Endometrium (tissue), 2 donors: ENCODE results near the gene CRB1.
A peak's percentile ranks its signal among the peaks of the same experiment; 100 is the strongest.

Experiments used
- FAIRE-seq: peaks from 2 replicates; lab custom pipeline; 2012; peaks lifted over from hg19 to GRCh38; lab: Jason Lieb, UNC
- donor health status: control.
- donor health status: control.

The CRB1 gene

DNA sequence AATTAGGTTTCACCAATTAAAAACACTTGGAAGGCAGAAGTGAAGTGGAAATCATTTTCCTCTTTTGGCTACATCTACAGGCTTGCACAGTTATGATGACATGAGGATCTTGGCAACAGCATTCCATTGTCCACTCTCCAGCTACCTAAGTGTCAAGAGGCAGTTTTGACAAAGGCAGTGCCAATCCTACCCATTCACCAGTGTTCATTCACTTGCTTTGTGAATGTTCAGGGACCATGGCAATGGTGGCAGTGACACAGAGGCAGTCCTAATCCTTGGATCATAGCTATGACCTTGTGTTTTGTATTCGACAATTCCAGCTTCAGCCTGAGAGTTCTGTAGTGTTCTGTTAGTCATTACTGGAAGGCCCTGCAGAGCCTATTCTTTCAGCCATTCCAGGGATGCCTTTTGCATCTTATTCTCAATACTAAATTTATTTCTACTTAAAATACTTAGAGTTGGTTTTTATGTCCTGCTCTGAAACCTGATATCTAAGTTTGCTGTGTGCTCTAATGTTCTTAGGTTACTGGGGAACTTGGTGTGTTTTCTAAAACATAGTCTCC is 36.7 kb downstream of the CRB1 start:
- no peak for FAIRE-seq

DNA sequence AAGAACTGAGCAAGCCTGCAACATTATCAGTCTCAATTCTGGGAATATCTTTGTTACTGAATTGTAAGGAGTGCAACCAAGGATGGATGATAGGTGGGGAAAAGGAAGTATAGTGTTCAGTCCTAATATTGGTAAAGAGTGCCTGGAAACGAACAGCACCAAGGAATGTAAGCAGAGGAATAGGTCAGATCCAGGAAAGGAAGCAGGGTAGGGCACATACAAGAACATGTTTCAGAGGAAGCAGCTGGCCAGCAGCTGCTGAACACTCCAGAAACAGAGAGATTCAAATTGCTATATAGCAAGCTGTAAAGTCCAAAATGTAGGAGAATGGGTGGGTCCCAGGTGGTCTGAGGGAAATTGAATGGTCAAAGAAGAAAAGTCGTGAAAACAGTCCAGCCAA is 37.9 kb downstream of the CRB1 start:
- no peak for FAIRE-seq

DNA sequence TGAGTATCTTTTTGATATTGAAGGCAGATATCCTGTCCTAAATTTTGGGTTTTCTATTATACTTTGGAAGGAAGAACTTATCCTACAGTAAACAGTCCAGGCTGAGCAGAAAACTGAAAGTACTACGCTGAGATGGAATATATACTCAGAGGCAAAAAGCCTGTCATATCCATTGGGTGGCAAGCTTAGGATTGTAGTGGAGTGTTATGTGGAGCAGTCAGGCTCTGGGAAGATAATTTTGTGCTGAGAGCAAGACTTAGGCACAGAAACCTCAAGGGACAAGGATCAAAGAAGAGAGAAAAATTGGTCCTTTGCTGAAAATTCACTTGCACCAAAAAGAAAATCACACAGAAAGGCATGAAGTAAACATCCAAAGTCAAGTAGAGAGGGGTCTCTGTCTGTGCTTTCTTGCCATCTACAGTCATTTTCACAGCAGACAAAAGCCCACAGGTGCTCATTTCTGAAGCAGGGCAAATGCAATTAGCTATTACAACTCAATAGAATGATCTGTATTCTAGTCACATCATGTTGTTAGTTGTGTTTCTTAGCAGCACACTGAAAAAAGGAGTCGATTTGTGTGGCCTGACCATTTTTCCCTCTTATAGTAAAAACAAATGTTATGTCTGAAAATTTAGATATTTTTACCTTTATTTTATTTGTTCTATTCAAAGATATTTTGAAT is 38.5 kb downstream of the CRB1 start:
- no peak for FAIRE-seq

DNA sequence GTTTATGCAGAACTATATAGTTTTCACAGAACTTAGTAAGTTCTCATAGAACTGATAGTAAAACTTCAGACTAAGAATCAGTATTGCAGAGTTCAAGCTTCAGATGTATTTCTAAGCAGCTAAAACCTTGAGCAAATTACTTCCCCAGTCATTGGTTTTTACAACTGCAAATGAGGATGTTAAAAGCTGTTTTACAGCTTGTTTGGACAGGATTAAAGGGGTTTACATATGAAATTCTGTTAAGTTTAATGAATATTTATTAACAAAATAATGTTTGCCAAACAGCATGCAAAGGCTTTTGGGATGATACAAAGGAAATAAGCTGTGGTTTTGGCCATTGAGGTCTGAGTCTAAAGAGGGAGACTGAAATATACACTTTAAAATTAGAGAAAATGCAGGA is 39.1 kb downstream of the CRB1 start:
- FAIRE-seq = peak; percentile 45

DNA sequence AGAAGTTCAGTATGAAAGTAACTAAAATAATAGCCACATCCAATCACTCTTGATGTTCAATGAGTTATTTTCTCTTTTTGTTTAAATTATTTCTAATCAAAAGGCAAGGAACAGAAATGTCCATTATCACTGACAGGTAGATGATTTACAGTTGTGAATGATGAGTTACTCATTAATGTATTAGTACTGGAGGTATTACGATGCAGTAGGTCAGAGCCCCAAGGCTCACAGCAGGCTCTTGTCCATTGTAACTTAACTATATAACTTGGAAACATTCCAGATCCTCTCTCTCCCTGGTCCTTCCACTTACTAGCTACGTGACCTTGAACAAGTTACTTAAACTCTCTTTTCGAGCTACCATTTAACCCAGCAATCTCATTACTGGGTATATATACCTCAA is 39.5 kb downstream of the CRB1 start:
- no peak for FAIRE-seq

DNA sequence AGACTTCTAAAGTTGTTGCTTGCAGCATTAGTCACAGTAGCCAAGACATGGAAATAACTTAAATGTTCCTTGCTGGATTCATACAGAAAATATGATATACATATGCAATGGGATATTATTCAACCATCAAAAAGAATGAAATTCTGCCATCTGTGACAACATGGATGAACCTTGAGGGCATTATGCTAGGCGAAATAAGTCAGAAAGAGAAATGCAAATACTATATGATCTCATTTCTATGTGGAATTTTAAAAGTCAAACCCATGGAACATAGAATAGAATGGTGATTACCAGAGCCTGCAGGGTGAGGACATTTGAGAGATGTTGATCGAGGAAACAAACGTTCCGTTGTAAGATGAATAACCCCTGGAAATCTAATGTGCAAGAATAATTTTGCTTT is 43.0 kb downstream of the CRB1 start:
- FAIRE-seq = no peak

DNA sequence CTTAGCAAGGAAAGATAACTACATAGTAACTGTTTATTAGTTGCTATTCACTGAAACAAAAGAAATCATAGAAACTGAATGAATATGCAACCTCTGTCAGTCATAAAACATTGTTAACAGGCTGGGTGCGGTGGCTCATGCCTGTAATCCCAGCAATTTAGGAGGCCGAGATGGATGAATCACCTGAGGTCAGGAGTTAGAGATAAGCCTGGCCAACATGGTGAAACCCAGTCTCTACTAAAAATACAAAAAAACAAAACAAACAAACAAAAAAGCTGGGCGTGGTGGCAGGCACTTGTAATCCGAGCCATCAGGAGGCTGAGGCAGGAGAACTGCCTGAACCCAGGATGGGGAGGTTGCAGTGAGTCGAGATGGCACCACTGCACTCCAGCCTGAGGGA is 44.1 kb downstream of the CRB1 start:
- no peak for FAIRE-seq

DNA sequence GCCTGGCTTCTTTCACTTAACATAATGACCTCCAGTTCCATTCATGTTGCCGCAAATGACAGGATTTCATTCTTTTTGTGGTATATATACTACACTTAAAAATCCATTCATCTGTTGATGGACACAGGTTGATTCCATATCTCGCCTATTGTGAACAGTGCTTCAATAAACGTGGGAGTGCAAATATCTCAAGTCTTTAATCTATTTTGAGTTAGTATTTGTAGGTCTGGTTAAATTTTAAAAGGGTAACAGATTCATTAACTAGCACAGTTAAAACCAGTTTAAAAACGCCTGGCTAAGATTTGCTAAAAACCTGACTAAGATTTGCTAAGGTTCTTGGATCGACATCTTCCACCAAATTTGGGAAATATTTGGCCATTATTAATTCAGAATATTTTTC is 45.7 kb downstream of the CRB1 start:
- FAIRE-seq = no peak

DNA sequence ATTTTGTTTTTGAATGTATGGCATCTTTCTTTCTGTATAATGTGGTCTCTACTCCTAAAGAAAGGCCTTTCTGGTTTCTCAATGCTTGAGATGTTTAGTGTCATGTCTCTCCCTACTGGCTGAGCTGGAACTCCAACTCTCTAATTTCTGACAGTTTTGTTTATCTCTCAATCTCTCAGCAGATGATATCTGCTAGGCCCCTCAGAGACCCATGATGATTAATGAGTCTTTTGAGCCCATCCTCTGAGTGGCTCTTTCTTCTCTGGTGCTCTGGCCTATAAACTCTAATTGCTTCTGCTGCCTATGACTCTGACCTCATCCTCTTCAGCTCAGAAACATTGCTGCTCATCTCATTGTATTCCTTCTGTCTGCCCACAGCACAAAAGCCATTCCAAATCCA is 46.6 kb downstream of the CRB1 start:
- FAIRE-seq = no peak

DNA sequence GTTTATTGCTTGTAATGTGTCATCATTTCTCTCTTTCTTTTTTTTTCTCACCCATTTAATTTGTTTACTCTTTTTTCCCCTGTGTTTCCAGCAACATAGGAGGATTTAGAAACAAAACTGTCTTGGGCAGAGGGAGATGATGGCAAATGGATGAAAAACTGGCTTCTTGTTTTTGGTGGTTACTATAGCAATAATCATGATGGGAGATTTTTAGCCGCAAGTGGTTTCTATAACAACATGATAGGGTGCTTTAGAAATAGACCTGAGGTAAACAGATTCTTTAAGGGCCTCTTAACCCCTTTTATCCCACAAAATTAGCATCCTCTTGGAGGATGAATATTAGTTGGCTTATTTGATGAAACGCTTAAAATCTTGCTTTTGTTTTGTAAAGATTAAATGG is 51.6 kb downstream of the CRB1 start:
- FAIRE-seq = no peak

DNA sequence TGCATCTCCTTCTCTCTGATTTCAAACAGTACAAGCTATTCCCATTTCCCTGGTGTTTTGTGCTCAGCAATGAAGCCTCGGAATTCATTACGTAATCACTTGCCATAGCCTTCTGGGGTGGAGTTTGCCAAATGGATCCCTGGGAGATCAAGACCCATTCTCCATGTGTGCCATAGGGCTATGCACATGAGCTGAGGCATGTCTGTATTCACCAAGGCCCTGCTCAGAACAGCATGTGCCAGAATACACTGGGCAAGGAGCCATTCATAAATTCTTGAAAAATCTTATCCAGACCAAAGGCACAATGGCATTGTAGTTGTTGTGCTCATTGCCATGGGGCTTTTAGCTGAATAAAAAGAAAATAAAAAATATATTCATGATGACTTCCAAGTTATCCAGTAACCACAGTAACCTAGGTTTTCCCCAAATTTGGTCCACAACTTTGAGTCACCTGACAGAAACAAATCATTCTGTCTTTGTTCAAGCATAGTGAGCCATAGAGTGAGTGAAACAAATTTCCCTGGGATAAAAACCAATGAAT is 53.0 kb downstream of the CRB1 start:
- no peak for FAIRE-seq

DNA sequence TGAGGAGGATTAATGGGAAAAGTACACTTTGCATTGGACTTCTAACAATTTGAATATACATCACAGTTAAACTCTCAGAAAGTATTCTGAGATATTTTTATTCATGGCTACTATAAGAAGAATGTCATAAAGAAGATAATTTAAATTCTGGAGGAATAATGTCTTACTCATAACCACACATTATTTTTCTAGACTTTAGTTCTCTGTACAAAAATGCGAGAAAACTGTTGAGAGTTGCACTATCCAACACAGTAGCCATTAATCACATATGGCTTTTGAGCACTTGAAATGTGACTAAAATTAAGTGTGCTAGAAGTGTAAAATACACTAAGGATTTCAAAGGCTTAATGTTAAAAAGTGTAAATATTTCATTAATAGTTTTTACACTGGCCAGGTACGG is 53.8 kb downstream of the CRB1 start:
- no peak for FAIRE-seq

DNA sequence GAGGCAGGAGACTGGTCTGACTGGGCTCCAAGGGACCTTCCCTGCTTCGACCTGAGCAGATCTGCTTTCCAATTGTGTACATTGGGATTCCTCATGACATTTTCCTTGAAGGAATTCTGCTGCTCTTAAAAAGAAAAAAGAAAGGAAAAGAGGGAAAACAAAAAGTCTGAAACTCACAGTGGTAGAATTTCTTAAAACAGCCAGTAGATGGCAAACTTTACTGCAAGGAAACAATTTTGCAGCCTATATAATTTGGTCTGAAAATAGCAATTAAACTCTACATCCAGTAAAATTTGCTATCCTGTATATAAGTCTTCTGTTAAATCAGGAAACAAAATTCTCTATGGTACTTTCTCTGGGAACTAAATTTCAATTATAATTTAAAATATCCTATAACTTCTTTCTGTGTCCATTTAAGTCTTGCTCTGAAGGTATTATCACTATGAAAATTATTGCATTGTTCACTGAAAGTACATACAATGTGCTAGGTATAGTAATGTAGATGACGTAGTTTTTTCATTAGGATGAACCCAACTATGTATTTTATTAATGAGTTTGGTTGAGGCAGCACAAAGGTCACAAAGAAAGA is 59.8 kb downstream of the CRB1 start:
- peak; percentile 82 for FAIRE-seq

DNA sequence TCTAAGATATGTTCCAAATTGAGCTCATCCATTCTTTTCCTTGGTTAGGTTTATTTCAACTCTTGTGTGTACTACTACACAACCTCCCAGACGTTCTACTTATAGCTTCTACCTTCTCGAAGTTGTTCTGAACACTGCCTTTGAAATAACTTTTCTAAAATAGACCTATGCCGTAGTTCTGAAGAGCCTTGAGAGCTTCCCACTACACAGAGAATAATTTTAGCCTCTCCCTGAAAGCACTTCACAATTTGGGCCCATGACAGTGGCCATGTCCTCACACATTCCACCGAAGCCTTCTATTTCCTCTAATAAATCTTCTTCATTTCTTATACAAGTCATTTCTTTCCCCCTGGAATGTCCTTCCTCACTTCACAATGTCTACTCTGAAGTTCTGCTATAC is 62.2 kb downstream of the CRB1 start:
- FAIRE-seq = no peak

DNA sequence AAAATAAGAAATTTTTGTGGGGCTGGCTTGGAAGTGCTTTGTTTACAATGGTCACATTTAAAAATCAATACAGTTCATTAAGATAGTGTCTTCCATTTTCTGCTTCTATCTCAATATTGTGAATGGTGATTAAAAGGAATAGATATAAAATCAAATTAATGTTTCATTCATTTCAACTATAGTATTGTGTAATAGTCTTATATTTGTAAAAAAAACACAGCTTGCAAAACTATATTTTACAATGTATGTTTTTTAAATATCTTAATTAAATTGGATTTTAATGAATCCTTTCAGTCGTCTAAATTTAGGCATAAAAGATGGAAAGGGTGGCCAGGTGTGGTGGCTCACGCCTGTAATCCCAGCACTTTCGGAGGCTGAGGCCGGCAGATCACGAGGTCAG is 63.5 kb downstream of the CRB1 start:
- FAIRE-seq = no peak

DNA sequence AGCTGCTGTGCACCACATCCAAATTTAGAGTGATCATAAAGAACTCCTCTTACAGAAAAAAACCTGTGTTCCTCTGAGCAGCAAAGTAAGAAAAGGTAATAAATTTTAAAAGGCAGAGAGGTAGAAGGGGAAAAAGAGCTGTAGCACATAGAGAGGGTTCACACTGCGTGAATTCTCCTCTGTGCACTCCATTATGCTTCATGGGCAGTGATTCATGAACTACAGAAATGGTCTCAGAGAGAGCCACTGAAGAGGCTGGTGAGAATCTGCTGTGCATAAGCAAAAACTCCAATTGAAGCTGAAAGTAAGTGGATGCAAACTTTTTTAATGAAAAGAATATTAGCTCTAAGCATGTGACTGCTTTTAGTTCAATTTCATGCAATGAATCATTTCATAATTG is 65.0 kb downstream of the CRB1 start:
- no peak for FAIRE-seq

DNA sequence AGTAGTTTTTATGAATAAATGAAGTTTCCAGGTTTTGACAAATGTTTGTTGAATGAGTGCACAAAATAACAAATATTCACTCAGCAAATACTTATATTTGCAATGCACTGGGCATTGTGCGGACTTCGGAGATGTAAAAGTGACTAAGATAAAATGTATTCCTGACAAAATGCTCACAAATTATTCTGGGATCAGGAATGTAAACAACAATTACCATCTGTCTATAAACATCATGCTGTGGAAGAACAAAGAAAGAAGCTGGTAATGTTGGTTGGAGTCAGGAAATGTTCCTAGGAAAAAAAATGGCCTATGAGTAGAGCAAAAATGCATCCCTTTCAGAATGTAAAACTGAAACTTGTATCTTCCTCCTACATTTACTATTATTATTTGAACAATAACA is 68.5 kb downstream of the CRB1 start:
- FAIRE-seq = no peak

DNA sequence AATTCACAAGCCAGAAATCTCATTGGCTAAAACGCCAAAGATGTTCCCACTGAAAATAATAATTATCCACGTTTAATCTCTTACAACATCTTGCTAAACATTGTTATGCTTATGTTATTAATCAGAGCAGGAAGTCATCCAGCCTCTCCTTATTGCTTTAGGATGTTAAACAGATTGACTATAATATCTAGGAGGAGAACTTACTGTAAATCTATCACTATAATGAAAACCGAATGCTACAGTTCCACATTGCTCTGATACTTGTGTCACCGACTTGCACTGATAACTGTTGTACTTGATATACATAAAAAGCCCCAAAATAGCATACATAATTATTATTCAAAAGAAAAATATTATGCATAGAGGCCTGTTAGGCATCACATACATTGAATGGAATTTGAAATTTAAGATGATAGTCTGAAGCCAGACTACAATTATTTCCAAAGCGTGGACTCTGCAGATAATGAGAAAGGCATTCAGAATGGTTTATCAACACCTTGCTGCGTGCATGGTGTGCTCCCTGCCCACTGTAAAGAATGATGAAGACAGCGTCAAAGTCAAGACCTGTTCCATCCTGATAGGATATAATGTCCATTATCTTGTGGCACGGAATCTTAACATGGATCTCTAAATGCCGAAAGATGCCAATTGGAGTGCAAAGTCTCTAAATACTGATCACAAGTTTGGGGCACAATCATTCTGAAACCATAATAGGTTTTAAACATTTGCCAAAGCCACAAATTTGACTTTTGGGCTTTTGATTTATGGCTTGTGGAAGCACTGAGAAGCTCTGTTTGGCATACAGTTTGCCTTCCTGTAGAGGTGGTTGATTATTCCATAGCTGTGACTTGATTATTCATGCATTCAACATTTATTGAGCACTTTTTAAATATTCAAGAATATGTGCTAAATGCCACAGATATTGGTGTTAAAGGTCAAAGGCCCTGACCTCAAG is 71.3 kb downstream of the CRB1 start:
- no peak for FAIRE-seq

DNA sequence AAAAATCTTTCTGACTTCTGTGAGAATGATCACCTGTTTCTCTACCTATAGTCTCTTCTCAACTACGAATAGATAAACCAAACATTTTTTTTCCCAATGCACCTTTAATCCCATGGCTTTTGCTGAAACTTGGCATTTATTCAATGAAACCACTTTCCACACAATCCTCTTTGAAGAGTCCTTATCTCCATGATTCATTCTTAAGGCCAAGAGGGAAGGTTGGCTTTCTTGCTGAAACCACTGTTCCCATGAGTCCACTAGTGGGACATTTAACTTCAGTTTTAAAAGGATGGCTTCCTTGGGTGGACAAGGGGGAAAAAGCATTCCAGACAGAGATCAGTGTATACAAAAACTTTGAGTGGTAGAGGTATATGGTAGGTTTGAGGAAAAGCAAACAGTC is 73.6 kb downstream of the CRB1 start:
- FAIRE-seq = no peak

DNA sequence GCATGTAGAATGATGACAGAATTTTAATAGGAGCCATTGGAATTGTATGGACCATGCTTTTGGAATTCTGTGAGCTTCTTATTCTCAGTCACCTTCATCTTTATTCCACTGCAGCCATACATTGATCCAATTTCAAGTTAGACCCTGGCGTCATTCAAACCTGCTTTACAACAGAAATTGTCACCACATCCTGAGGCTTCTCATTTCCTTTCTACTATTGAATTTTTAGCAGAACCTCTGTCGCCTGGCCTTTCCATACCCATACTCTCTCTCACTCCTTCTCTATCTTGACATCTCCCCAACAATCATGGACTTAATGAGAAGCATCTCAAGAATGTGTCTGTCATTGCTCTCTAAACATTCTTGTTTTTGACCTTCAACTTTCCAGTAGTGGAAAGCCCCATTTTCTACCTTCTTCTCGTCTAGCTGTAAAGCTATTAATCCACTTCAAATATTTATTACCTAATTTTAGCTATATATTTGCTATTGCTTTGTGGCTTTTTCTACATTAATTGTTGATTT is 74.1 kb downstream of the CRB1 start:
- no peak for FAIRE-seq

DNA sequence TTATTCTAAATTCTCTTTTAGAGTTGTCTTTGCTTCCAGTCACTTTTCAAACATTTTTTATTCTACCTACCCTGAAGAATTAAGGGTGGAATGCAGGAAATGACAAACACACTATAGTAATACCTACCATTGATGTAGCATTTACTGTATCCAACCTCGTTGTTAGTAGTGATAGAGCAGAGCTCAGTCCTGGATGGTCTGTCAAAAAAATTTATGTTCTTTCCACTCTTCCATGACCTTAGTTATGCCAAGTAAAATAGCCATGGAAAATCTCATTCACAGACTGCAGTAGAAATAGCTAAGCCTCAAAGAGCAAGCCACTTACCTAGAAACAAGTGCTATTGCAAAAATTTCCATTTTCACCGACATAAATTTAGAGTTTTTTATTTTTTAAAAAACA is 74.6 kb downstream of the CRB1 start:
- no peak for FAIRE-seq

DNA sequence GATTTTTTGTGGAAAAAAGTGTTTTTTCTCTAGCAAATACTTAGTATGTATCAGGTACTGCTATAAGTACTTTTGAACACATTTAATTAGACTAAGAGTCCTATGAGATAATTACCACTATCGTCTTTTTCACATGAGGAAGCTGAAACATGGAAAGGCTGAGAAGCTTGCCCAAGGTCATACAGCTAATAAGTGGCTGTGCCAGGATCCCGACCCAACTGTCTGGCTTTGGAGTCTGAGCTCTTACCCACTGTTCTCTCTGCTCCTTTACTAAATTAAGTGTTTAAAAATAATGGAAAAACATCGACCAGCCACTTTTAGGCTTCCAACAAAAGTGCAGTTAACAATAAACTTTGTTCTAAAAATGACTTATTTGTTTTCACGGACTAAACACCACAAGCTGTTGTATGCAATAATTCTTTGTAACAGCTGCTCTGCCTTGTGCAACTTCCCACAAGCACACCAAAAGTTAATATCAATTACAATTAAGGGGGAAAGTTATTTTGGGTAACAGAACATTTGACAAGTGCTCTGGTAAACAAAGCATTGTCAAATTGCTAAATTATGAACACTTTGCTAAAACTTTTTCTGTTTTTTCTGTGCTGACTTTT is 75.7 kb downstream of the CRB1 start:
- no peak for FAIRE-seq
